HG02763 (cell line): ENCODE data around the gene CXCR6.

Experiments used
- ATAC-seq: cut with Tn5 transposase; IDR thresholded peaks from one replicate; pipeline ENCODE4 v1.9.1; 2021; ENCODE audit warnings: mild to moderate bottlenecking, moderate library complexity; ENCODE audit not compliant: unreplicated experiment

CXCR6 gene

DNA sequence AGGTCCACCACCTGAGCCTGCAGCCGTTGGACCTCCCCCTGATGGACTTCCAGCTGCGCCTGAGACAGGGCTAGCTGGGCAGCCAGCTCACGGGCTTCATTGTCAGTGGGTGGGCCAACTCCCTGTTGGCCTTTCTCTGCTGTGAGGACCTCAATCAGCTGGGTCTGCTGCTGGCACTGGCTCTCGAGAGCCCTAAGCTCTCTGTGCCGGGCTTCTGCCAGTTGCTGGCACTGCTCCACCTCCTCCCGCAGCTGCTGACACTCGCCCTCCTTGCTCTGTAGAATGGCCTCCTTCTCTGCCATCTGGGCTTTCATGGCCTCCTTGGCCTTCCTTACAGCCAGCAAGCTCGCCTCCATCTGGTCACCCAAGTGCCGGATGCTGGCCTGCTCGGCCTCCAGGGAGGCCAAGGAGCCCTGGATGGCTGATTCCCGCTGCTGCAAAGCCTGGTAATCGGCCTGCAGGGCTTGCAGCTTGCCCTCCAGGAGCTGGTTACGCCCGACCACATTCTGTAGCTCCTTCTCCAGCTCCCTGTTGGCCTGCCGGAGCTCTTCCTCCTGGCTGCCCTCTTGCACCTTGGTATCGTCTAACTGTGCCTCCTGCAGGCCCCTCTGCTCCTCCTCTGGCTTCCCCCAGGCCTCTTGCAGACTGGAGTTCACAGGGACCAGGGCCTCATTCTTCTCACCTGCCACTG is 23.8 kb downstream of the CXCR6 start:
- no peak for ATAC-seq

DNA sequence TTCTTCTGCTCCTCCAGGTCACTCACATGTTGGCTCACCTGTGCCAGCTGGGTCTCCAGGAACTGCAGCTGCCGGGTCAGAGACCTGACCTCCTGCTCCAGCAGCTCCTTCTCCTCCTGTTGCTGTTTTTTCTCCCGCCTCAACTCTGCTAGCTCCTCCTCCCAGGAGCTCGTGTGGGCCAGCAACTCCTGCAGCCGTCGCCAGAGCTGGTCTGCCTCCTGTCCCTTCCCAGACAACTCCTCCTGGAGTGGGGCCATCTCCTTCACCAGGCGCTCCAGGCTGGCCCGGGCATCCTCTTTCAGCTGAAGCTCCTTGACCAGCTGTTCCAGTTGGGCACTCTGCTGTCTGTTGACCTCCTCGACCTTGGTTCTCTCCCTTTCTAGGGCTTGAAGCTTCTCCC is 24.5 kb downstream of the CXCR6 start:
- ATAC-seq: no peak

DNA sequence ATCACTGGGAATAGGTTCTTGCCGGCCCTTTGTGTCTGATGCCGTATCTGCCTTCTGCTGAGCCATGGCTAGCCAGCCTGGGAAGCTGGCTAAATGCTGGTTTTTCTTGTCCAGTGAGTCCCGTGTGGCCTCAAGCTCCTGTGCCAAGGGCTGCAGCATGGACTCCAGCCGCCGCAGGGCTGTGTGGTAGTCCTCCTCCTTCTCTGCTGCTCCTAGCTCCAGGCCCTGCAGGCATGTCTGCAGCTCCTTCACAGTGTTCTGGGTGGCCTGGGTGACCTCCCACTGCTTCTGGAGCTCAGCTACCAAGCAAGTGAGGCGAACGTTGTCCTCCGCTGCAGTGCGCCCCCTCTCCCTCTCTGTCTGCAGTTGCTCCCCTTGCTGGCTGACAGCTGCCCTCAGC is 24.9 kb downstream of the CXCR6 start:
- ATAC-seq: no peak

DNA sequence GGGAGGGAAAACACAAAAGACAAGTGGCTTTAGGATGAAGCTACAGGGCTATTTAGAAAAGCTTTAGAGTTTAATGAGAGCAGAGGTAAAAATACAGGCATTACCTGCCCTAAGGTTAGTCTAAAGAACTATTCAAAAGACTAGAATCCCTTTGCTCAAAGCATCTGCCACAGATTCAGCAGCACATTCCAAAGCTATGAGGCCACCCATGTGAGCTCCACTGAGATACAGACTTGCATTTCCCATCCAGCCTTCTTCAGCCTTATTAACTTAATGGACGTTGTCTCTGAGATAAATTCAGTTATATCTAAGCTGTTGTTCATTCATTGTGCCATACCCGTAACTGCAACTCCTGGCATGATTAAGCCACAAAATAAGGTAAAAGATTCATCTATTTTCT is 25.4 kb downstream of the CXCR6 start:
- no peak for ATAC-seq

DNA sequence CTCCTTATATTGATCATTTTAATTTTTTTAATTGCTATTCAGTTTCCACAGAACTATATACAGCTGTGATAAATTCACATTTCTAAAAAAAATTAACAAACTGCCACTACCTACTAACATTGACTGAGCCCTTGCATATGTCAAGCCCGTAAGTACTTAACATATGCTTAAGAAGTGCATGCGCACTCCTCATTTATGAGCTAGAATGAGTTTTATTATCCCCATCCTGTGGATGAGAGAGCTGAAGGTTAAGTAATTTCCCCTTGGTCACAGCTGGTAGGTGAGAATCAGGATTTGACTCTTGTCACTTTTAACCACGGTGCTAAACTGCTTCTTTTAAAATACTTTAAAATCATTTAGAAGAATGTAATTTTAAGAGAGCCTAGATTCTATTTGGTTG is 25.9 kb downstream of the CXCR6 start:
- no peak for ATAC-seq

DNA sequence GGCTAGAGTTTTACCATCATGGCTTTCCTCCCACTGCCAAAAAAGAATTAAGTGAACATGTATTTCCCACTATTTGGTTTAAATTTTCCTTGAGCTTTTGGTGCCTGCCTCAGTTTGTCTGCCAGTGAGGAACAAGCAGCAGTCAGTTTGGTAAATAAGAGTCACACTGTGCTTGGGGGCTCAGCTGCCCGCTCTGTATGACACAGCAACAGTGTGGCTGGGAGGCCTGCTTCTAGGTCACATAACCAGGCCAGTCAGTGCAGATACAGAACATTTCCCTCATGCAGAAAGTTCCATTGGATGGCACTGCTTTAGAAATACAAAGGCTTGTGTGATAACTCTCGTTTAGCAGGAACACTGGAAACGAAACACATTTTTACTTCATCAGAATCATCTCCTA is 26.7 kb downstream of the CXCR6 start:
- no peak for ATAC-seq

DNA sequence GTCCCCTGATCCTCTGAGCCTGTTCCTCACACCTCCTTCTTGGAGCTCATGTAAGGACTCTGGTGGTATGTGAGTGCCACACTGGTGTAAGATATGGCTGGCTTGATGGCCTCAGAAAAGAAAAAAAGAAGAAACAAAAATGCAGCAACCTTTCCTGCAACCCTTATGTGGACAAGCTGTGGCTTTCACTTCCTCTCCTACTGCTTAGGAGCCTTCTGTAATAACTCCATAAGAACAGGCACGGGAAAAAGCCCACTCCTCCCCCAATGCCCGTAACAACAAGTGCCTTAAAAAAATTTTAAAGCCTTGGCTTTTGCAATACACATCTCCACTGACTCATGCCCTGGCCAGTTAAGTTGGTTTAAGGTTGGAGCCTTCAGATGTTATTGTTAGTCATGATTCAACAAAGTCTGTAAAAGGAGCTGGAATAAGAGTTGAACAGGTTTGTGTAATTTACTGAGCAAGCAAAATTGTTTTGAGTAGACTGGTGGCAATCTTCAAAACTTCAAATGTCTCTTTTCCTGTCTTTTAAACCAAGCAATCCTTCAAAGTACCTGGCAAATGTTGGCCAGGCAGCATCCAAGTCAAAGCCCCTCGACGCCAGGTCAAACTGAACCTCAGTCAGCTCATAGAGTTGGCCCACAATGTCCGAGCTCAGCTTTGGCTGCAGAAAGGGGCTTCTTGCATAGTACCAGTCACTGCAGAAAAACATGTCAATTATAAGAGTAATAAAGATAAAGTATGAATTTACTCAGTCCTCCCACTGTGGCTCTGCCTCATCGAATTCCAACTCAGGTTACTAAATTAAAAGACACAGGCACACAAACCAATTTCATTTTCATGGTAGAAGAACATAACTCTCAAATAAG is 29.5 kb downstream of the CXCR6 start:
- ATAC-seq: no peak

DNA sequence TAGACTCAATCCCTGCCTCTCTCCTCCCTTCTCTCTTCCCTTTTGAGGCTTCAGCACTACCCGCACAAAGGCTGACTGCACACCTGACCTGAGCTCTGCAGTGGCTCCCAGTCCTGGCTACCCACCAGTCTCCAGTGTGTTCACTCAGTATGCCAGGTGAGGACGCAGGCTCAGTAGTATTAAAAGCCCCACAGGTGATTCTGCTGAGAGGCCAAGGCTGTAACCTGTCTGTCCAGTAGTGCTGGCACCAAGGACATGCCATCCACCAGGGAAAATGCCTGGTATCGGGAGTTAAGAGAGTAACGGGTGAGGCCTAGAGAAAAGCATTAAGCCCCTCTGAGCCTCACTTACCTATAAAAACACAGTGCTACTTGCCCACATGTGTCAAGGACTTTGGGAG is 31.4 kb downstream of the CXCR6 start:
- ATAC-seq: no peak

DNA sequence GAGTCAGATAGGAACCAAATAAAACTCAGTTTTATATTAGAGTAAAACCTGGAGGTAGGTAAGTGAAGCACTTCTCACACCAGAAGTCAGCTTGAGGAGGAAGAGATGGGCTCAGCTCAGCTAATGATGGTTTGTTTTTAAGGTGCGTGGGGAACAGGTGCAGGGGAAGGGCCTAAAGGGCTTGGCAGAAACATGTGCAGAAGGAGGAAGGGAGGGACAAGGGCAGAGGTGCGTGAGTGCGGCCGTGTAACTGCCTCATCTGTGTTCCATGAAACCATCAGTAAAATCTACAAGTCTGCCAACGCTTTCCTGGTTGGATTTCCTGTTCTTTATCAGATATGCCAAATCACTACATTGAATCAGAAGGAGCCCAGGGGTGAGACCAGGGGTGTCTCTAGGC is 32.4 kb downstream of the CXCR6 start:
- no peak for ATAC-seq

DNA sequence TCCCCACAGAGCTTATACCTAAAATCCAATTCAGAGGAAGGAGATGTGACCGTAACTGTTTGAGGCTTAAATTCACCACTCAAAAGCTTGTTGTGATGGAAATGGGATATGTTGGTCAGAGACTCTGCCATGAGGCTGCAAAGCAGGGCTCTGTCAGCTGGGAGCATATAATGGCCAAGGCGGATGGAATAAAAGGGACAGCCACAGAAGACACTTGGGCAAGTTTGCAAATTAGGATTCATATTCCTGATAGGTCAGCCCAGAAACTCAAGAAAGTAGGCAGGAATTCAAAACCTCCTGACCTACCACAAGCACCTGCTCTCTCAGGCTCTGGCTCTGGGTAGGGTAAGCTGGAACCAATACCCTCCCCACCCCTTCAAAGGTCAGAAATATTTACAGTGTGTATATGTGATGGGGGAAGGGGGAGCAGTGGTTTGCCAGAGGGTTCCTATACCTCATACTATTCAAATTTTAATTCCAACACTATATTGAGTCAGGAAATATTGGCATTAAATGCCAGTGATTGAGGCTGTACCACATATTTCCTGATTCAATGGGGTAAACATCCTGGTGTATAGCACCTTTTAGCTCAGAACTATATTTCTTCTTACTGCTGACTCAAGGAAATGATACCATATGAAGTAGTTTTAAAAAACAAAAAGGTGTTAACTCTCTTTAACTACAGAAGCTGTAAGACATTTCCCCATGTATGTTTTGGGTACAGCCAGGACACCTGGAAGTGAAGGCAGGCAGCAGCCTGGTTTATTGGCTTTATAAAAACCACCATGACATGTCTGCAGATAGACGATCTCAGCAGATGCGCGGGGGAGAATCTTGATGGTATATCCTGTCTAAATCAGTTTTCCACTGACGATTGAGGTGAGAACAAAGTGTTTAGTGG is 33.2 kb downstream of the CXCR6 start:
- ATAC-seq: no peak

DNA sequence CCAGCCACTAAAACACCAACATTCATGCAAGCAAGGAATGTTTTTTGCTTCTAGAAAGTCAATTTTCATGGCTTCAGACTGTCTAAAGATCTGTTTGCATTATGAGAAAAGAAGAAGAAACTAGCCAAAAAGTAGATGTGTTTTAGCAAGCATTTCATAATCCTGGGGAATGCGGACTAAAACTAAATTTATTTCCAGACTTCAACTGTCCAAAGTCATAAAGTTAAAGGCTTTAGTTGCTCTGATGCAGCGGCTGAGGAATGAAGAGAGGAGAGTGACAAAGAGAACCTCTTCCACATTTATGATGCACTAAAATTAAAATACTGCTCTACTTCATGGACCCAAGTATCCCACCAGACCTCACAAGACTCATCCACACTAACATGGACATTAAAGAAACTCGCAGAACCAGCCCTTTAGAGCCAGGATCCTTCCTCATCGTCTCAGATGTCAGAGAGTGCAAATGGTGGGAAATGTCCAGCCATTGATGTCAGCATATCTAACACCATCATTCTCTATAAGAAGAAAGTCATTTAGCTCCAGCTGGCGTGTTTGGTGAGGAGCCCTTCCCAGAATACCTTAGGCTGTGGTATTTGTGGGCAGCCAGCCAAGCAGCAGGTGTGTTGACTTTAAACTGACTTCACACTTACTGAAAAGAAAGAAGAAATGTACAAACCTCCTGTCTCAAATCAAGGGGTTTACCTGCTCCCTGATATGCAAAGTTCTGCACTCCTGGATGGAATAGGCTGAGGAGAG is 34.9 kb downstream of the CXCR6 start:
- no peak for ATAC-seq

DNA sequence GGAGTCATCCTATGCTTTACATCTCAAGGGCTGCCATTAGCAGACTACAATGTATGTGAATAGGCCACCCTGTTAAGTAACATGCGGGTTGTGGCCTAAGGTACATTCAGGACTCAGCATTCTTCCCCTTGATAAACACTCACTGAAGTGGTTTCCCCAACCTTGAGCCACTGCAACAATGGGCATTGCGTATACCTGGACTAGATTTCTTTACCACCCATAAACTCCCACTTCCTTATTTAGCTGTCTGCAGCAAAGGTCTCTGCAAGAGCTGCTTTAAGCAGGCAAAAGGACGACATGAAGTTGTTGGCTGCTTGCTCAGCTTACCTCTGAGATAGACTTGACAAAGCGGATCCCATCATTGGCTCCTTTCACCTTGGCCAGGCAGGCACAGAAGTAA is 36.1 kb downstream of the CXCR6 start:
- ATAC-seq: no peak

DNA sequence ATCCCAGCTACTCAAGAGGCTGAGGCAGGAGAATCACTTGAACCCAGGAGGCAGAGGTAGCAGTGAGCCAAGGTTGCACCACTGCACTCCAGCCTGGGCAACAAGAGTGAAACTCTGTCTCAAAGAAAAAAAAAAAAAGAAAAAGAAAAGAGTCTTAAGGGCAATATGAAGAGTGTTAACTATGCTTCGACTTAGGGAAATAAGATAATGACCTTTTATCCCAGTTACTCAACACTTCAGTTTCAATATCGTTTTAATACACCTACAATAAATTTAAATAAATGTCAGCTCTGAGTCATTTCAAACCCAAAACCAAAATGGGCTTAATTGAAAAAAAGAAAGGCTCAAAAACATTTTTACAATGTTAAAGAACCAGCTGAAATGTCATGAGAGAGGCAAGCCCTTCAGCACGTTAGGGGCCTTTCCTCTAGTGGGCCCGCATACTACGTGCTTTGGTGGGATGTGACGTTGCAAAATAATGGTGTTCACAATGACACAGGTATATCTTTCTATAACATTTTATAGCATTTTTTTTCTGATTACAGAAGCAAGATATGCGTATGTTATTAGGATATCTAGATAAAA is 37.1 kb downstream of the CXCR6 start:
- no peak for ATAC-seq

DNA sequence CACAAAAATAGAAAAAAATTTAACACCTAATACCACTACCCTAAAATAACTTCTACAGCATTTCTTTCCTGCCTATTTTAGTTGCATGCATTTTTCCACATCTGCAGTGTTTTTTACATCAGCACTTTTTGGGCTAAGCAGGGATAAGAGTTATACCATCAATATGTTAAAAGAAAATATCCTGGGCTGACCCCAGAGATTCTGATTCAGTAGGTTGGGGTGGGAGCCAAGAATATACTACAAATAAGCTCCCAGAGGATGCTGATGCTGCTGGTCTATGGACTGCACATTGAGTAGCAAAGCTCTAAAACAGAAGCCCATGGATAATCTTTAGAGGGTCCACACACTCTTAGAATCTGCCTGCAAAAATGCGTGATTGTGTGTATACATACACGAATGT is 37.6 kb downstream of the CXCR6 start:
- no peak for ATAC-seq

DNA sequence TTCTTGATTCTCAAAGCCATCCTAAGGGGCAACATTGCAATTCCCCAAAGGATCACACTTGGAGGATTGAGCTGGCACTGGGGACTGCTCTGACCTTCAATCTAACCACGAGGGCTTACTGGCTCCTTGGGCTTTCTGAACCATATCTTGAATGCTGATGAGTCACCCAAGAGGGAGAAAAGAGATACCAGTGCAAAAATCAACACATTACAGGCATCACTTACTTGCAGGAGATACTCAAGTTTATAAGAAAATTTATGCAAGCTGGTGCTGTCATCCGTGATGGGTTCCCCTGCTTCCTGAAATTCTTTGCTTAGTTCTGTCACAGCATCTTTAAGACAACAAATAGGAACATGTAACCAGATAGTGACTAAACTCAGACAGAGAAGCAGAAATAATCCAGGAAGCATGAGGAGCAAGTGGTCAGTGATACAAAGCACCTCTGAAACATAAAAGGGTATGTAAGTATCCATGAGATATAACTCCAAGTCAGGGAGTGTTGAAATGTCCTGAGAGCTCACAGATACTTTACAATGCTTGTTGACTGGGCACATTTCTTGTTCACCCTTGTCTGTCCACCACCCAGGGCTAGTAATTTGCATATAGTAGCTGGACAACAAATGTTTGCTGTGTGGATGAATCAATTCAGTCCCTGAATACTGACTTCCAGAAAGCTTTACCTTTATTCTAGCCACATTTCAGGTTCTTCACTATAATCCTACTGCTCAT is 38.2 kb downstream of the CXCR6 start:
- ATAC-seq: no peak

DNA sequence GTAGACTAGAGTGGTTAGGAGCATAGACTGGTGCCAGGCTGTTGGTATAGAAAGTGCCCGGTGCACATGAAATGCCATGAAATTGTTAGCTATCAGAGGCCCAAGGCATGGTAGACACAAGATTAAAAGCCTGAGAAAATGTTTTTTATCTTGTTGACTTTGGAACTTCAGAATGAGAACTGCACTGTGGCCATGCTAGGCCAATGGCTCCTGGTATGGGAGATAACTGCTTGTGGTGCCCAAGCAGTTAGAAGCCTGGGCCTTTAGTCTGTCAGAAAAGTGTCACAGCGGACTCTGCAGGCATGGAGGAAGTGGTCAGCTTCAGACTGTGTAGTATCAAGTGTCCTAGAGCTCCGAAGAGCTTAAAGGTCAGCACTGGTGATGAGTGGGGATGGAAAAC is 40.5 kb downstream of the CXCR6 start:
- no peak for ATAC-seq

DNA sequence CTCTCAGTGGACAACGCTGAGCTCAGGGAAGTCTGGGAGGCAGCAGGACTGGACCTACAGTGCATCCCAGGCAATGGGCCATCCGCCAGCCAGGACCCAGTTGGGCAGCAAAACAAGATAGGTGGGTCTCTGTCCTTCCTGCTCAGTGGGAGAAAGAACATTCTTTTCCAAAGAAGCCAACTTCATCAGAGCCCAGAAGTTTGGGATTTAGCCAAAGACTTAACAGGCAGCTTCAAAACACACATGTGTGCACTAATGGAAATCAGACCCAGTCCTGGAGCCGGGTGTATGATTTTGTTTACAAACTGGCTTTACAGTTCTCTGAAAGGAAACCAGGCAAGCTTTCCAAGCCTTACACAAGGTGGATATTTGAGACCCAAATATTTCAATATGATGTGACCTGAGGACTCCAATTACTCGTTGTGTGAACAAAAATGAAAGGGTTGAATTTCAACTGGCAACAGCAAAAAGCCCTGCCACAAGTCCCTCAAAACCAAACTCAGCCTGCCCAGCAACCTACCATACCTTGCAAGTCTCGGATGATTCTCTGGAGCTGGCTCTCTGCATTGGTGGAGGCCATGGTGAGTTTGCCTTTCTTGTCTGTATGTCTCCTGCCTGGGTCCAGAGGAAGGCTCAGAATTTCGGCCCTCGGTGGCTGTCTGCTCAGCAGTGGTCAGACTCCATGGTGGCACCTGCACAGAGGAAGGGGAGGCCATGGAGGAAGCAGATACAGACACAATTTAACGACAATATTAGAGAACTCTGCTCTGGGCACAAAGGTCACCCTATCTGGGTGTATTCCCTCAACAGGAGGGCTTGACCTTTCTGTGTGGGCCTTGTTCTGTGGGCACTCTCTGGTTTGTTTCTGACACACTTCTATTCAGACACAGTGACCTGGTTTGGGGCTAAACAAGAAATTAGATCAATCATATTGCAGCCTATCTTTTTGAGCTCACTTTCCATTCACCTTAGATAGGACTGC is 41.4 kb downstream of the CXCR6 start:
- ATAC-seq: no peak

DNA sequence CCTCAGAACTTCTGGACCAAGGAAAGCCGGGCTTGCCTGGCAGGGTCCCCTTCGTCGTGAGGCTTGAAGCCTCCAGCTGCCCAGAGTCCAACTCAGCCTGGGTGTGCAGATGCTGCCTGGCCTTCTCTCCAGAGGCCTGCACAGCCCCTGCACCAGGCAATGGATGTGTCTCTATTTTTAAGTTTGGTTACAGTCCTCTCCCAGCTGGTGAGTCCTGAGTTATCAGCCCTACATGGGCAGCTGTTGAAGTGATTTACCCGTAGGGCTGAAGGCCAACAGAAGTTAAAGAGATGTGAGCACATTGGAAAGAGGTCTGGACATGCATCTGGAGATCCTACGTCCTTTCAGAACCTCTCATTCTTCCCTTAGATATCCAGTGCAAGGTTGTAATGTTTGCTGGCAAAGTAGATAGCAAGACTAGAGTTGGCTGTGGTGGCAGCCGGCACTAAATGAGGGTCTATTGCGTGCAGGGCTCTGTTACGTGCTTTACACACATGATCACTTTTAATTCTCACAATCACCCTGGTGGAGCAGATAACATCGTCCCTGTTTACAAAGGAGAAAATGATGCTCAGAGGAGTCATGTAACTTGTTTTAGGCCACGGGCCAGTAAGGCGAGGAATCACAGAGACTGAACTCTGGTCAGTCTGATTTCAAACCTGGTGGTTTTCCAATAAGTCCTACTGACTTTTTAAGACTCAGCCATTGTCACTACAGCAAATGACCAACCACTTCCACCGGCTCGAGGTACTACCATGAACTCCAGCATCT is 42.5 kb downstream of the CXCR6 start:
- ATAC-seq: no peak
